ENCODE results near the gene KIAA1217.

- no peak for TF ChIP-seq CEBPB (IDR thresholded peaks at IDR 0.05; ENCODE audit: low read depth)
- peak; percentile 21 to 82 (median 74); a peak in 4 of 6 replicates for TF ChIP-seq CTCF (IDR thresholded peaks at IDR 0.05 in 2 of 3, conservative IDR thresholded peaks at IDR 0.05 in 1 of 3; ENCODE audit: borderline replicate concordance in 1 of 3, insufficient read depth in 1 of 3, low read depth in 2 of 3, low read length in 2 of 3)
- no peak for TF ChIP-seq REST (IDR thresholded peaks at IDR 0.05; ENCODE audit: low read depth)
- no peak for TF ChIP-seq EZH2 (IDR thresholded peaks at IDR 0.05)
- TF ChIP-seq YY1 (IDR thresholded peaks at IDR 0.05; ENCODE audit: extremely low read depth, insufficient replicate concordance, low read depth, low read length) = no peak
- no peak for TF ChIP-seq POLR2A (IDR thresholded peaks at IDR 0.05; ENCODE audit: borderline replicate concordance, extremely low read depth, insufficient read depth, insufficient read length)
- TF ChIP-seq SRF (IDR thresholded peaks at IDR 0.05; ENCODE audit: low read depth) = no peak
- TF ChIP-seq POLR2AphosphoS5 (IDR thresholded peaks at IDR 0.05; ENCODE audit: low read depth, low read length) = no peak
- TF ChIP-seq EZH2phosphoT487 (IDR thresholded peaks at IDR 0.05; ENCODE audit: borderline replicate concordance) = no peak
- TF ChIP-seq MAX (IDR thresholded peaks at IDR 0.05) = no peak
Measured at GRCh38 chr10:24552346-24553016, 343.5 kb downstream of the KIAA1217 start.
